Keratinocyte (primary cell): ENCODE results near the gene ALS2CL. TPM values are rescaled to one million over a fixed set of nuclear protein-coding genes. Genes with fewer than 3 reads are reported as not detected.

Experiments
- DNase-seq: peaks from one replicate; pipeline ENCODE4 v3.0.0-alpha.2; 2011; ENCODE audit warnings: low read depth, missing footprints, low spot score
- FAIRE-seq: peaks from 2 replicates; lab custom pipeline; 2011; peaks lifted over from hg19 to GRCh38; lab: Jason Lieb, UNC
- H2AFZ ChIP-seq: 2 replicates; pipeline ENCODE4 v1.6.0; 2012; ENCODE audit warnings: low read length, control low read depth, inconsistent platforms; ENCODE audit not compliant: control insufficient read depth
- H3K27ac ChIP-seq: 2 replicates; pipeline ENCODE4 v1.5.1; 2011; ENCODE audit warnings: low read length; ENCODE audit not compliant: control insufficient read depth, insufficient read depth
- H3K27me3 ChIP-seq: 3 replicates; pipeline ENCODE4 v1.6.0; 2011; ENCODE audit warnings: low read length; ENCODE audit not compliant: control insufficient read depth, insufficient read depth; ENCODE audit errors: extremely low read depth
- H3K36me3 ChIP-seq, 2 experiments: 2 replicates in 1 of 2; 3 replicates in 1 of 2; pipeline ENCODE4 v1.5.1; 2011; ENCODE audit warnings: low read length in 2 of 2, mild to moderate bottlenecking in 1 of 2; ENCODE audit not compliant: control insufficient read depth in 2 of 2, insufficient read depth in 2 of 2; ENCODE audit errors: extremely low read depth in 1 of 2
- H3K4me1 ChIP-seq: 3 replicates; pipeline ENCODE4 v1.5.1; 2011; ENCODE audit warnings: low read length; ENCODE audit not compliant: control insufficient read depth, insufficient read depth; ENCODE audit errors: extremely low read depth
- H3K4me2 ChIP-seq: 3 replicates; pipeline ENCODE4 v1.6.0; 2011; ENCODE audit warnings: low read depth, low read length; ENCODE audit not compliant: control insufficient read depth, insufficient read depth; ENCODE audit errors: extremely low read depth
- H3K4me3 ChIP-seq, 3 experiments: fragments of 200-600 bp in 1 of 3; sonication (generic) in 1 of 3; 2 replicates in 2 of 3; 3 replicates in 1 of 3; pipeline ENCODE4 v1.5.1; 2011 to 2016; ENCODE audit warnings: low read length in 3 of 3, mild to moderate bottlenecking in 3 of 3, control low read depth in 2 of 3, inconsistent platforms in 1 of 3, low read depth in 1 of 3, mixed read lengths in 1 of 3, mixed run types in 1 of 3, moderate library complexity in 1 of 3; ENCODE audit not compliant: control insufficient read depth in 2 of 3, insufficient read depth in 2 of 3; ENCODE audit errors: extremely low read depth in 1 of 3
- H3K79me2 ChIP-seq: 2 replicates; pipeline ENCODE4 v1.6.0; 2012; ENCODE audit warnings: low read length; ENCODE audit not compliant: control insufficient read depth, insufficient read depth
- H3K9ac ChIP-seq: 3 replicates; pipeline ENCODE4 v1.6.0; 2011; ENCODE audit warnings: low read length; ENCODE audit not compliant: control insufficient read depth, insufficient read depth; ENCODE audit errors: extremely low read depth
- H3K9me1 ChIP-seq: 3 replicates; pipeline ENCODE4 v1.6.0; 2011; ENCODE audit warnings: low read length; ENCODE audit not compliant: control insufficient read depth, insufficient read depth; ENCODE audit errors: extremely low read depth
- H3K9me3 ChIP-seq: 2 replicates; pipeline ENCODE4 v1.5.1; 2012; ENCODE audit warnings: low read depth, low read length; ENCODE audit not compliant: control insufficient read depth
- H4K20me1 ChIP-seq: 3 replicates; pipeline ENCODE4 v1.6.0; 2011; ENCODE audit warnings: low read length; ENCODE audit not compliant: control insufficient read depth, insufficient read depth; ENCODE audit errors: extremely low read depth
- CTCF ChIP-seq, 3 experiments: IDR thresholded peaks in 1 of 3; conservative IDR thresholded peaks in 1 of 3; optimal IDR thresholded peaks in 1 of 3; 2 replicates in 2 of 3; 3 replicates in 1 of 3; pipeline versions ENCODE3 to v1.5.1; 2011; ENCODE audit warnings: low read length in 3 of 3, mild to moderate bottlenecking in 3 of 3, moderate library complexity in 2 of 3, control low read depth in 1 of 3, inconsistent platforms in 1 of 3; ENCODE audit not compliant: insufficient read depth in 2 of 3; ENCODE audit errors: extremely low read depth in 1 of 3
- EZH2 ChIP-seq: IDR thresholded peaks from one replicate; pipeline ENCODE4 v1.6.1; 2012; ENCODE audit warnings: inconsistent platforms, mild to moderate bottlenecking, low read length, moderate library complexity
- dilution Hi-C: fragments of 300-500 bp; cut with MboI; formaldehyde crosslinking; loops from one replicate; pipeline ENCODE4 v1.7.0; 2020; ENCODE audit warnings: low sequenced_read_pairs; ENCODE audit not compliant: extremely low pct_ligation_motif_present
- polyA plus RNA-seq, 5 experiments: library from polyadenylated mRNA; depleted of rRNA in 3 of 5; stranded (reverse) in 3 of 5; stranded (forward) in 1 of 5; unstranded in 1 of 5; fragments of >200 nt; gene quantifications; 1 replicate in 1 of 5; 2 replicates in 3 of 5; 3 replicates in 1 of 5; pipeline versions ENCODE4 v1.2.1 to v1.2.3, GENCODE V29; 2011 to 2012; ENCODE audit warnings: missing spikeins in 2 of 5, low read depth in 1 of 5, low replicate concordance in 1 of 5

The ALS2CL gene
- polyA plus RNA-seq, 1 donor (not counting 4 experiments of a cell fraction or from before 2014, with no cell fraction given) = 40.9 TPM

GRCh38 chr3:46692566-46692990, 901 bp downstream of the ALS2CL start:
- no peak overlapping the region for H2AFZ ChIP-seq
- H3K9me3 ChIP-seq = no peaks in the 10 kb centered on the region
- TF ChIP-seq EZH2 = no peak
- TF ChIP-seq CTCF (optimal IDR thresholded peaks at IDR 0.05 in 1 of 3, IDR thresholded peaks at IDR 0.05 in 1 of 3, conservative IDR thresholded peaks at IDR 0.05 in 1 of 3; ENCODE audit: extremely low read depth in 1 of 3, insufficient read depth in 2 of 3, low read length in 3 of 3) = no peak
- H3K4me2 ChIP-seq = peak overlapping the region; percentile 60
- peak overlapping the region; percentile 99 for H3K9ac ChIP-seq
- peak overlapping the region; percentile 86 for H3K27ac ChIP-seq
- no peaks in the 10 kb centered on the region for H4K20me1 ChIP-seq
- peaks cover 19 to 24% of the 10 kb centered on the region in 2 experiments for H3K36me3 ChIP-seq
- peak; percentile 89 for DNase-seq
- dilution Hi-C loops = no loop called here
- peaks cover 22% of the 10 kb centered on the region for H3K79me2 ChIP-seq
- H3K4me1 ChIP-seq = peaks cover 41% of the 10 kb centered on the region
- H3K4me3 ChIP-seq = peak overlapping the region; percentile 72 to 88 (median 83)
- no peaks in the 10 kb centered on the region for H3K27me3 ChIP-seq
- H3K9me1 ChIP-seq = peaks cover 2% of the 10 kb centered on the region
- peak; percentile 91 for FAIRE-seq

DNA sequence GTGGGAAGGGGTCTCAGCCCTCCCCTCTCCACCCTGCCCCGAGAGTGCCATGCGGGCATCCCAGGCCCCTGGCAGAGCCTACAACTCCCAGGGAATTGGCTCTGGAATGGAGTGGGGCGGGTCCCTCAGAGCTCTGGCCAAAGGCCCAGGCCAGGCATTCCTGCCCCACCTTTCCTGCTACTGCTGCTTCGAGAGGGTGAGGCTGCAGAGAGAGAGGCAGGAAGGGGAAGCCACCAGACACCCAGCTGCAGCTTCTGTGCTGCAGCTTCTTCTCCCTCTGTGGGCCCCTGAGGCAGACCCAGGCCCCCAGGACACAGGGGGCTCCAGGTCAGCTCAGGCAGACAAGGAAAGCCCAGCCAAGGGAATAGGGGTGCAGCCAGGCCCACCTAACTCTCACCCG, 2.7 kb downstream of the ALS2CL start:
- no peaks in the 10 kb centered on the region for H4K20me1 ChIP-seq
- H3K36me3 ChIP-seq = peaks cover 35% of the 10 kb centered on the region in 2 experiments
- peaks cover 22% of the 10 kb centered on the region for H3K79me2 ChIP-seq
- peak overlapping the region in 2 of 3 experiments; percentile 39 to 48 for H3K4me3 ChIP-seq
- FAIRE-seq (peak; percentile 88), DNase-seq (no peak)
- no peaks in the 10 kb centered on the region for H3K9me3 ChIP-seq
- dilution Hi-C loops = no loop called here
- H3K9ac ChIP-seq = peak overlapping the region; percentile 99
- H3K27ac ChIP-seq = peak overlapping the region; percentile 86
- H2AFZ ChIP-seq = no peak overlapping the region
- peak overlapping the region; percentile 60 for H3K4me2 ChIP-seq
- no peaks in the 10 kb centered on the region for H3K27me3 ChIP-seq
- H3K4me1 ChIP-seq = peaks cover 37% of the 10 kb centered on the region
- peaks cover 2% of the 10 kb centered on the region for H3K9me1 ChIP-seq
- TF ChIP-seq EZH2 = no peak
- TF ChIP-seq CTCF (optimal IDR thresholded peaks at IDR 0.05 in 1 of 3, IDR thresholded peaks at IDR 0.05 in 1 of 3, conservative IDR thresholded peaks at IDR 0.05 in 1 of 3; ENCODE audit: extremely low read depth in 1 of 3, insufficient read depth in 2 of 3, low read length in 3 of 3) = no peak
